K562 (cell line): ENCODE results near the gene ERAL1. TPM values are rescaled to one million over a fixed set of nuclear protein-coding genes. Genes with fewer than 3 reads are reported as not detected.

Experiments
- HDAC3 ChIP-seq: fragments of 450-650 bp; IDR thresholded peaks from 2 replicates; pipeline ENCODE4 v1.6.1; 2018; ENCODE audit warnings: borderline replicate concordance, mild to moderate bottlenecking, moderate library complexity; ENCODE audit not compliant: partially characterized antibody
- HMBOX1 ChIP-seq: sonication (generic); IDR thresholded peaks from 2 replicates; pipeline ENCODE4 v1.6.1; 2016
- KAT2B ChIP-seq: IDR thresholded peaks from one replicate; pipeline ENCODE4 v1.6.1; 2012; ENCODE audit warnings: low read depth, mild to moderate bottlenecking, control low read depth, inconsistent platforms, low read length, moderate library complexity
- KLF16 ChIP-seq: IDR thresholded peaks from 2 replicates; pipeline ENCODE4 v1.6.1; 2016; ENCODE audit warnings: antibody characterized with exemption
- MCM2 ChIP-seq: fragments of 450-650 bp; IDR thresholded peaks from 2 replicates; pipeline ENCODE4 v1.6.1; 2017; ENCODE audit warnings: low read depth, mild to moderate bottlenecking
- MCM3 ChIP-seq: fragments of 450-650 bp; IDR thresholded peaks from 2 replicates; pipeline ENCODE4 v1.6.1; 2016
- MED1 ChIP-seq: sonication (generic); formaldehyde crosslinking; IDR thresholded peaks from 2 replicates; pipeline ENCODE4 v1.8.1; 2023; ENCODE audit warnings: missing genetic modification reagents, borderline replicate concordance
- NCOA1 ChIP-seq: fragments of 450-650 bp; IDR thresholded peaks from 2 replicates; pipeline ENCODE4 v1.6.1; 2016; ENCODE audit warnings: low read depth
- NCOA2 ChIP-seq, 2 experiments: fragments of 450-650 bp; IDR thresholded peaks; 2 replicates each; pipeline ENCODE4 v1.6.1; 2018; ENCODE audit warnings: mild to moderate bottlenecking in 2 of 2, moderate library complexity in 1 of 2; ENCODE audit not compliant: partially characterized antibody in 2 of 2
- NR3C1 ChIP-seq: sonication (generic); formaldehyde crosslinking; IDR thresholded peaks from 2 replicates; pipeline ENCODE4 v1.8.1; 2022; ENCODE audit warnings: missing genetic modification reagents
- PHF20 ChIP-seq: fragments of 450-650 bp; IDR thresholded peaks from 2 replicates; pipeline ENCODE4 v1.6.1; 2018; ENCODE audit not compliant: partially characterized antibody
- RBM25 ChIP-seq: fragments of 200-400 bp; formaldehyde crosslinking; IDR thresholded peaks from 2 replicates; pipeline ENCODE4 v1.6.1; 2018; ENCODE audit warnings: low read length, low read depth, moderate library complexity; ENCODE audit not compliant: severe bottlenecking
- SETDB1 ChIP-seq: IDR thresholded peaks from one replicate; pipeline ENCODE4 v1.6.1; 2012; ENCODE audit warnings: low read length, control low read depth, inconsistent platforms
- SIN3A ChIP-seq, 2 experiments: fragments of 150-350 bp in 1 of 2; IDR thresholded peaks; 2 replicates each; pipeline ENCODE4 v1.6.1; 2011 to 2016; ENCODE audit warnings: borderline replicate concordance in 2 of 2, low read depth in 2 of 2, low read length in 2 of 2, mild to moderate bottlenecking in 2 of 2, moderate library complexity in 2 of 2; ENCODE audit not compliant: control insufficient read depth in 1 of 2
- STAG1 ChIP-seq: sonication (generic); formaldehyde crosslinking; IDR thresholded peaks from 2 replicates; pipeline ENCODE4 v1.5.0; 2020; ENCODE audit warnings: missing genetic modification reagents, borderline replicate concordance
- ZEB2 ChIP-seq: fragments of 450-650 bp; IDR thresholded peaks from 2 replicates; pipeline ENCODE4 v1.6.1; 2016
- ZNF23 ChIP-seq: fragments of 250-450 bp; sonication (Bioruptor Pico); IDR thresholded peaks from 2 replicates; pipeline ENCODE4 v1.4.0; 2020; ENCODE audit warnings: mild to moderate bottlenecking
- ZNF263 ChIP-seq: sonication (generic); formaldehyde crosslinking; IDR thresholded peaks from 2 replicates; pipeline ENCODE4 v1.8.0; 2022; ENCODE audit warnings: mild to moderate bottlenecking, missing genetic modification reagents, borderline replicate concordance
- ZNF3 ChIP-seq: fragments of 250-450 bp; sonication (Bioruptor Pico); IDR thresholded peaks from 2 replicates; pipeline ENCODE4 v1.5.0; 2021; ENCODE audit warnings: mild to moderate bottlenecking, moderate library complexity
- ZNF668 ChIP-seq: fragments of 250-450 bp; sonication (Bioruptor Pico); IDR thresholded peaks from 2 replicates; pipeline ENCODE4 v1.8.0; 2022; ENCODE audit warnings: mild to moderate bottlenecking, inconsistent platforms
- polyA plus RNA-seq, 8 experiments: library from polyadenylated mRNA; depleted of rRNA in 4 of 8; stranded (reverse) in 5 of 8; unstranded in 3 of 8; fragments of >200 nt; fragmentation: Nextera tagmentation in 2 of 8; fragmentation: Illumina TruSeq in 1 of 8; extraction: Ambion mirVana in 2 of 8; extraction: Trizol in 1 of 8; gene quantifications; 2 replicates each; pipeline versions ENCODE4 v1.2.1 to v1.2.3, GENCODE V29; 2011 to 2014; ENCODE audit warnings: inconsistent platforms in 1 of 8, missing spikeins in 1 of 8
- total RNA-seq, 7 experiments: library from RNA; depleted of rRNA in 6 of 7; stranded (reverse); fragments of >200 nt in 6 of 7; fragmentation: Illumina TruSeq in 2 of 7; extraction: Trizol in 2 of 7; gene quantifications; 2 replicates each; pipeline versions ENCODE4 v1.2.1 to v1.2.3, GENCODE V29; 2011 to 2021; ENCODE audit warnings: low replicate concordance in 1 of 7
- TF ChIP-seq, protein P1 (sequence below): fragments of 250-450 bp; sonication (Bioruptor Pico); IDR thresholded peaks from 2 replicates; pipeline ENCODE4 v1.8.0; 2022; ENCODE audit warnings: inconsistent platforms
- TF ChIP-seq, protein P2 (sequence below): fragments of 250-450 bp; sonication (Bioruptor Pico); IDR thresholded peaks from 2 replicates; pipeline ENCODE4 v1.8.0; 2022; ENCODE audit warnings: moderate library complexity, mild to moderate bottlenecking, inconsistent platforms

The ERAL1 gene
- total and polyA plus RNA-seq, 9 of the 15 experiments (the other 6 are each of a cell fraction or from before 2014, with no cell fraction given) = 37.5 to 351 (median 106) TPM

- TF ChIP-seq, protein P1, sequence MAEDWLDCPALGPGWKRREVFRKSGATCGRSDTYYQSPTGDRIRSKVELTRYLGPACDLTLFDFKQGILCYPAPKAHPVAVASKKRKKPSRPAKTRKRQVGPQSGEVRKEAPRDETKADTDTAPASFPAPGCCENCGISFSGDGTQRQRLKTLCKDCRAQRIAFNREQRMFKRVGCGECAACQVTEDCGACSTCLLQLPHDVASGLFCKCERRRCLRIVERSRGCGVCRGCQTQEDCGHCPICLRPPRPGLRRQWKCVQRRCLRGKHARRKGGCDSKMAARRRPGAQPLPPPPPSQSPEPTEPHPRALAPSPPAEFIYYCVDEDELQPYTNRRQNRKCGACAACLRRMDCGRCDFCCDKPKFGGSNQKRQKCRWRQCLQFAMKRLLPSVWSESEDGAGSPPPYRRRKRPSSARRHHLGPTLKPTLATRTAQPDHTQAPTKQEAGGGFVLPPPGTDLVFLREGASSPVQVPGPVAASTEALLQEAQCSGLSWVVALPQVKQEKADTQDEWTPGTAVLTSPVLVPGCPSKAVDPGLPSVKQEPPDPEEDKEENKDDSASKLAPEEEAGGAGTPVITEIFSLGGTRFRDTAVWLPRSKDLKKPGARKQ = no peak
- TF ChIP-seq RBM25 (peak; percentile 4), NR3C1 (CRISPR knock-in tag) (no peak), MED1 (no peak), KAT2B (no peak), ZEB2 (no peak; the same call in 1 of the 2 replicates), STAG1 (CRISPR knock-in tag) (no peak), KLF16 (no peak), SIN3A (IDR thresholded peaks at IDR 0.05; ENCODE audit: borderline replicate concordance in 2 of 2, control insufficient read depth in 1 of 2, low read depth in 2 of 2, low read length in 2 of 2) (no peak), MCM3 (no peak), ZNF668 (CRISPR knock-in tag) (0 out of 2 replicates have a peak, but pooled peaks have one; percentile 21), HMBOX1 (no peak), NCOA2 (IDR thresholded peaks at IDR 0.05; ENCODE audit: partially characterized antibody in 2 of 2) (no peak), MCM2 (no peak), ZNF23 (CRISPR knock-in tag) (no peak), HDAC3 (no peak), SETDB1 (no peak), NCOA1 (no peak), PHF20 (no peak), ZNF263 (no peak), ZNF3 (CRISPR knock-in tag) (no peak)
- TF ChIP-seq, protein P2, sequence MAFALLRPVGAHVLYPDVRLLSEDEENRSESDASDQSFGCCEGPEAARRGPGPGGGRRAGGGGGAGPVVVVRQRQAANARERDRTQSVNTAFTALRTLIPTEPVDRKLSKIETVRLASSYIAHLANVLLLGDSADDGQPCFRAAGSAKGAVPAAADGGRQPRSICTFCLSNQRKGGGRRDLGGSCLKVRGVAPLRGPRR (CRISPR knock-in tag) = no peak
These were observed 47.3 kb downstream of the ERAL1 start (continued) for GRCh38 chr17:28901866-28902818.
